Keratinocyte (primary cell): ENCODE data around the gene MAP2K4. TPM values are rescaled to one million over a fixed set of nuclear protein-coding genes. Genes with fewer than 3 reads are reported as not detected.

Source experiments
- DNase-seq: peaks from one replicate; pipeline ENCODE4 v3.0.0-alpha.2; 2011; ENCODE audit warnings: low read depth, missing footprints, low spot score
- FAIRE-seq: peaks from 2 replicates; lab custom pipeline; 2011; peaks lifted over from hg19 to GRCh38; lab: Jason Lieb, UNC
- H2AFZ ChIP-seq: 2 replicates; pipeline ENCODE4 v1.6.0; 2012; ENCODE audit warnings: low read length, control low read depth, inconsistent platforms; ENCODE audit not compliant: control insufficient read depth
- H3K27ac ChIP-seq: 2 replicates; pipeline ENCODE4 v1.5.1; 2011; ENCODE audit warnings: low read length; ENCODE audit not compliant: control insufficient read depth, insufficient read depth
- H3K27me3 ChIP-seq: 3 replicates; pipeline ENCODE4 v1.6.0; 2011; ENCODE audit warnings: low read length; ENCODE audit not compliant: control insufficient read depth, insufficient read depth; ENCODE audit errors: extremely low read depth
- H3K36me3 ChIP-seq, 2 experiments: 2 replicates in 1 of 2; 3 replicates in 1 of 2; pipeline ENCODE4 v1.5.1; 2011; ENCODE audit warnings: low read length in 2 of 2, mild to moderate bottlenecking in 1 of 2; ENCODE audit not compliant: control insufficient read depth in 2 of 2, insufficient read depth in 2 of 2; ENCODE audit errors: extremely low read depth in 1 of 2
- H3K4me1 ChIP-seq: 3 replicates; pipeline ENCODE4 v1.5.1; 2011; ENCODE audit warnings: low read length; ENCODE audit not compliant: control insufficient read depth, insufficient read depth; ENCODE audit errors: extremely low read depth
- H3K4me2 ChIP-seq: 3 replicates; pipeline ENCODE4 v1.6.0; 2011; ENCODE audit warnings: low read depth, low read length; ENCODE audit not compliant: control insufficient read depth, insufficient read depth; ENCODE audit errors: extremely low read depth
- H3K4me3 ChIP-seq, 3 experiments: fragments of 200-600 bp in 1 of 3; sonication (generic) in 1 of 3; 2 replicates in 2 of 3; 3 replicates in 1 of 3; pipeline ENCODE4 v1.5.1; 2011 to 2016; ENCODE audit warnings: low read length in 3 of 3, mild to moderate bottlenecking in 3 of 3, control low read depth in 2 of 3, inconsistent platforms in 1 of 3, low read depth in 1 of 3, mixed read lengths in 1 of 3, mixed run types in 1 of 3, moderate library complexity in 1 of 3; ENCODE audit not compliant: control insufficient read depth in 2 of 3, insufficient read depth in 2 of 3; ENCODE audit errors: extremely low read depth in 1 of 3
- H3K79me2 ChIP-seq: 2 replicates; pipeline ENCODE4 v1.6.0; 2012; ENCODE audit warnings: low read length; ENCODE audit not compliant: control insufficient read depth, insufficient read depth
- H3K9ac ChIP-seq: 3 replicates; pipeline ENCODE4 v1.6.0; 2011; ENCODE audit warnings: low read length; ENCODE audit not compliant: control insufficient read depth, insufficient read depth; ENCODE audit errors: extremely low read depth
- H3K9me1 ChIP-seq: 3 replicates; pipeline ENCODE4 v1.6.0; 2011; ENCODE audit warnings: low read length; ENCODE audit not compliant: control insufficient read depth, insufficient read depth; ENCODE audit errors: extremely low read depth
- H3K9me3 ChIP-seq: 2 replicates; pipeline ENCODE4 v1.5.1; 2012; ENCODE audit warnings: low read depth, low read length; ENCODE audit not compliant: control insufficient read depth
- H4K20me1 ChIP-seq: 3 replicates; pipeline ENCODE4 v1.6.0; 2011; ENCODE audit warnings: low read length; ENCODE audit not compliant: control insufficient read depth, insufficient read depth; ENCODE audit errors: extremely low read depth
- EZH2 ChIP-seq: IDR thresholded peaks from one replicate; pipeline ENCODE4 v1.6.1; 2012; ENCODE audit warnings: inconsistent platforms, mild to moderate bottlenecking, low read length, moderate library complexity
- dilution Hi-C: fragments of 300-500 bp; cut with MboI; formaldehyde crosslinking; loops from one replicate; pipeline ENCODE4 v1.7.0; 2020; ENCODE audit warnings: low sequenced_read_pairs; ENCODE audit not compliant: extremely low pct_ligation_motif_present
- polyA plus RNA-seq, 5 experiments: library from polyadenylated mRNA; depleted of rRNA in 3 of 5; stranded (reverse) in 3 of 5; stranded (forward) in 1 of 5; unstranded in 1 of 5; fragments of >200 nt; gene quantifications; 1 replicate in 1 of 5; 2 replicates in 3 of 5; 3 replicates in 1 of 5; pipeline versions ENCODE4 v1.2.1 to v1.2.3, GENCODE V29; 2011 to 2012; ENCODE audit warnings: missing spikeins in 2 of 5, low read depth in 1 of 5, low replicate concordance in 1 of 5
- TF ChIP-seq, protein P1 (sequence below), 3 experiments: IDR thresholded peaks in 1 of 3; conservative IDR thresholded peaks in 1 of 3; optimal IDR thresholded peaks in 1 of 3; 2 replicates in 2 of 3; 3 replicates in 1 of 3; pipeline versions ENCODE3 to v1.5.1; 2011; ENCODE audit warnings: low read length in 3 of 3, mild to moderate bottlenecking in 3 of 3, moderate library complexity in 2 of 3, control low read depth in 1 of 3, inconsistent platforms in 1 of 3; ENCODE audit not compliant: insufficient read depth in 2 of 3; ENCODE audit errors: extremely low read depth in 1 of 3

The MAP2K4 gene
- polyA plus RNA-seq, 1 donor (not counting 4 experiments of a cell fraction or from before 2014, with no cell fraction given) = 37.3 TPM

DNA sequence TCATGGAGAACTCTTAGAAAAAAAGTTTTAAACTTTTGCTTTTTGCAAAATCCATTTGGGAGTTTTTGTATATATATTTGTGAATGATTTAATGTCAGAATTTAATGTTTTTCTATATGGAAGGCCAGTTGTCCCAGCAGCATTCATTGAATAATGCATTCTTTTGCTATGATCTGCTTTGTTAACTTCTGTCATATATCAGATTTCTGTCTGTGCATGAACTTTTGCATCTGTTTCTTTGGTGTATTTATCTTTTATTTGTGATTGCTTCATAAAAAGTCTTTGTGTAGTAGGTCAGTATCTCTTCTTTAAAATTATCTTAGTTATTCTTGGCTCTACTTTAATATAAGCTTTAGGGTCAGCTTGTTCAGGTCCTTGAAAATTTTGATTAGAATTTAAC, 84.2 kb downstream of the MAP2K4 start:
- Histone ChIP-seq H3K27me3 (no peaks in the 10 kb centered on the region), H3K36me3 (peaks cover 0 to 5% of the 10 kb centered on the region in 2 experiments), H3K4me3 (no peak overlapping the region), H3K4me1 (no peaks in the 10 kb centered on the region), H3K9ac (no peak overlapping the region), H3K4me2 (no peak overlapping the region), H3K9me1 (no peaks in the 10 kb centered on the region), H3K9me3 (no peaks in the 10 kb centered on the region), H3K27ac (no peak overlapping the region), H3K79me2 (peaks cover 21% of the 10 kb centered on the region), H4K20me1 (no peaks in the 10 kb centered on the region), H2AFZ (no peak overlapping the region)
- dilution Hi-C loops = no loop called here
- TF ChIP-seq EZH2 = no peak
- TF ChIP-seq, protein P1, sequence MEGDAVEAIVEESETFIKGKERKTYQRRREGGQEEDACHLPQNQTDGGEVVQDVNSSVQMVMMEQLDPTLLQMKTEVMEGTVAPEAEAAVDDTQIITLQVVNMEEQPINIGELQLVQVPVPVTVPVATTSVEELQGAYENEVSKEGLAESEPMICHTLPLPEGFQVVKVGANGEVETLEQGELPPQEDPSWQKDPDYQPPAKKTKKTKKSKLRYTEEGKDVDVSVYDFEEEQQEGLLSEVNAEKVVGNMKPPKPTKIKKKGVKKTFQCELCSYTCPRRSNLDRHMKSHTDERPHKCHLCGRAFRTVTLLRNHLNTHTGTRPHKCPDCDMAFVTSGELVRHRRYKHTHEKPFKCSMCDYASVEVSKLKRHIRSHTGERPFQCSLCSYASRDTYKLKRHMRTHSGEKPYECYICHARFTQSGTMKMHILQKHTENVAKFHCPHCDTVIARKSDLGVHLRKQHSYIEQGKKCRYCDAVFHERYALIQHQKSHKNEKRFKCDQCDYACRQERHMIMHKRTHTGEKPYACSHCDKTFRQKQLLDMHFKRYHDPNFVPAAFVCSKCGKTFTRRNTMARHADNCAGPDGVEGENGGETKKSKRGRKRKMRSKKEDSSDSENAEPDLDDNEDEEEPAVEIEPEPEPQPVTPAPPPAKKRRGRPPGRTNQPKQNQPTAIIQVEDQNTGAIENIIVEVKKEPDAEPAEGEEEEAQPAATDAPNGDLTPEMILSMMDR (optimal IDR thresholded peaks at IDR 0.05 in 1 of 3, IDR thresholded peaks at IDR 0.05 in 1 of 3, conservative IDR thresholded peaks at IDR 0.05 in 1 of 3; ENCODE audit: extremely low read depth in 1 of 3, insufficient read depth in 2 of 3, low read length in 3 of 3) = no peak
- FAIRE-seq = no peak
- DNase-seq = no peak

DNA sequence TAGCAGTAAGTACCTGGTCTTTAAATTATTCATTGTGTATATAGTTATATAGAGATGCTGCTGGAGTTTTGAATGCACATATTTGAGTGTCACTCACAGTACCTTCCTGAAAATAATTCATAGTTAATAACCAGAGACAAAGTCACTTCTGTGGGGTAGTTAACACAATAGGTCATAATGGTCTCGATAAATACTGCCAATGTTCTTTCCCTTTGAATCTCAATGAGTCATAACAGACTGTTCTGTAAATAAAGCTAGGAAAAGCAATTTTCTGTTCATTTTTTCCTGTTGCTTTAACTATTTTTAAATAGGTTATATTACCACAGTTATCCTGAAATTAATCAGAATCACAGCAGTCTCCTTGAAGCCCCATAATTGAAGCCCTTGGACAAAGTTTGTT, 87.2 kb downstream of the MAP2K4 start:
- no peaks in the 10 kb centered on the region for H3K4me1 ChIP-seq
- H3K4me3 ChIP-seq = no peak overlapping the region
- no peak overlapping the region for H2AFZ ChIP-seq
- TF ChIP-seq, protein P1 (optimal IDR thresholded peaks at IDR 0.05 in 1 of 3, IDR thresholded peaks at IDR 0.05 in 1 of 3, conservative IDR thresholded peaks at IDR 0.05 in 1 of 3; ENCODE audit: extremely low read depth in 1 of 3, insufficient read depth in 2 of 3, low read length in 3 of 3) = no peak
- TF ChIP-seq EZH2 = no peak
- dilution Hi-C loops = no loop called here
- FAIRE-seq = peak; percentile 52
- H3K9ac ChIP-seq = no peak overlapping the region
- H3K9me3 ChIP-seq = no peaks in the 10 kb centered on the region
- no peaks in the 10 kb centered on the region for H3K27me3 ChIP-seq
- DNase-seq = no peak
- peaks cover 14% of the 10 kb centered on the region for H3K79me2 ChIP-seq
- no peaks in the 10 kb centered on the region for H3K9me1 ChIP-seq
- no peaks in the 10 kb centered on the region for H4K20me1 ChIP-seq
- no peak overlapping the region for H3K4me2 ChIP-seq
- H3K36me3 ChIP-seq = peaks cover 4 to 7% of the 10 kb centered on the region in 2 experiments
- no peak overlapping the region for H3K27ac ChIP-seq
